BJ (cell line): Measurements from ENCODE around the gene KIF27. TPM values are rescaled to one million over a fixed set of nuclear protein-coding genes. Genes with fewer than 3 reads are reported as not detected.

Source experiments
- CTCF ChIA-PET: fragments of 350-600 bp; formaldehyde crosslinking; extraction: SDS; loops from one replicate; lab custom pipeline; 2021; ENCODE audit warnings: antibody characterized with exemption, inconsistent platforms; lab: Yijun Ruan, JAX
- POLR2A ChIA-PET: fragments of 300-600 bp; sonication (Branson Sonifier 250); formaldehyde crosslinking; extraction: SDS; loops from one replicate; lab custom pipeline; 2021; ENCODE audit warnings: antibody characterized with exemption; lab: Charles Lee
- DNase-seq: peaks from one replicate; pipeline ENCODE4 v3.0.0-alpha.2; 2011; ENCODE audit warnings: low read depth
- H3K27me3 ChIP-seq: 2 replicates; pipeline ENCODE4 v1.6.0; 2011; ENCODE audit warnings: low read length; ENCODE audit not compliant: control insufficient read depth, insufficient read depth
- H3K36me3 ChIP-seq: 2 replicates; pipeline ENCODE4 v1.5.1; 2011; ENCODE audit warnings: low read length; ENCODE audit not compliant: control insufficient read depth, insufficient read depth
- H3K4me3 ChIP-seq: 2 replicates; pipeline ENCODE4 v1.5.1; 2011; ENCODE audit warnings: low read depth, mild to moderate bottlenecking, control low read depth, low read length
- CTCF ChIP-seq: IDR thresholded peaks from 2 replicates; pipeline ENCODE4 v1.5.1; 2011; ENCODE audit warnings: low read depth, mild to moderate bottlenecking, control low read depth, inconsistent platforms, low read length, moderate library complexity; ENCODE audit not compliant: insufficient read depth
- polyA plus RNA-seq: library from polyadenylated mRNA; depleted of rRNA; stranded (reverse); fragments of >200 nt; gene quantifications from 2 replicates; pipeline ENCODE4 v1.2.3, GENCODE V29; 2011

KIF27 gene
- polyA plus RNA-seq, 1 experiment: 0.54 TPM

GRCh38 chr9:83937861-83938455, 16.7 kb upstream of the KIF27 start:
- CTCF ChIA-PET: interaction anchor here (0.7 to 3.7 kb wide), 15 partner anchors 8 to 377 kb away, joined by 3 to 45 read pairs (median 3); no protein-coding TSS in a partner anchor
- peak; percentile 59; the same call in 1 of the 2 replicates for TF ChIP-seq CTCF
- H3K36me3 ChIP-seq: peaks cover 2% of the 10 kb centered on the region; the same call in 1 of the 2 replicates
- H3K27me3 ChIP-seq: no peaks in the 10 kb centered on the region
- no peak for DNase-seq
- POLR2A ChIA-PET: no interaction called here
- no peak overlapping the region for H3K4me3 ChIP-seq

- no peak for DNase-seq
- ChIA-PET POLR2A (no interaction called here), CTCF (interaction anchor here (0.5 to 3.7 kb wide), 11 partner anchors 10 to 524 kb away, joined by 3 to 45 read pairs (median 3); no protein-coding TSS in a partner anchor)
- peaks cover 2% of the 10 kb centered on the region; the same call in 1 of the 2 replicates for H3K36me3 ChIP-seq
- no peaks in the 10 kb centered on the region for H3K27me3 ChIP-seq
- no peak overlapping the region for H3K4me3 ChIP-seq
- no peak for TF ChIP-seq CTCF
Observed at GRCh38 chr9:83936523-83936922, 15.3 kb upstream of the KIF27 start.

GRCh38 chr9:83935276-83935935, 14.2 kb upstream of the KIF27 start:
- no peaks in the 10 kb centered on the region for H3K27me3 ChIP-seq
- DNase-seq: no peak
- H3K4me3 ChIP-seq: no peak overlapping the region
- CTCF ChIA-PET: interaction anchor here (2.6 to 3.7 kb wide), 3 partner anchors 14 to 380 kb away, joined by 13 to 45 read pairs (median 42); partner anchors contain the start of gene KIF27
- TF ChIP-seq CTCF: no peak
- no peaks in the 10 kb centered on the region for H3K36me3 ChIP-seq
- POLR2A ChIA-PET: interaction anchor here (0.6 kb wide), 1 partner anchor 246 kb away, joined by 3 read pairs; no protein-coding TSS in a partner anchor

GRCh38 chr9:83934569-83935275, 13.5 kb upstream of the KIF27 start:
- POLR2A ChIA-PET: interaction anchor here (0.6 kb wide), 1 partner anchor 247 kb away, joined by 3 read pairs; no protein-coding TSS in a partner anchor
- peak; percentile 38 for DNase-seq
- Histone ChIP-seq H3K36me3 (no peaks in the 10 kb centered on the region), H3K4me3 (no peak overlapping the region), H3K27me3 (no peaks in the 10 kb centered on the region)
- no peak for TF ChIP-seq CTCF
- CTCF ChIA-PET: interaction anchor here (2.6 to 3.7 kb wide), 3 partner anchors 13 to 380 kb away, joined by 13 to 45 read pairs (median 42); partner anchors contain the start of gene KIF27

GRCh38 chr9:83933790-83934189, 12.6 kb upstream of the KIF27 start:
- CTCF ChIA-PET: interaction anchor here (0.8 to 2.6 kb wide), 2 partner anchors 9 to 12 kb away, joined by 3 to 13 read pairs; partner anchors contain the start of gene KIF27
- no peak for DNase-seq
- no peak overlapping the region for H3K4me3 ChIP-seq
- TF ChIP-seq CTCF: no peak
- no peaks in the 10 kb centered on the region for H3K27me3 ChIP-seq
- POLR2A ChIA-PET: interaction anchor here (0.6 kb wide), 1 partner anchor 890 kb away, joined by 3 read pairs; no protein-coding TSS in a partner anchor
- no peaks in the 10 kb centered on the region for H3K36me3 ChIP-seq
